ENCODE measurements around the gene TBK1.

Gene TBK1

GRCh38 chr12:64452559-64453329, 824 bp downstream of the TBK1 start:
- no peak for DNase-seq (ENCODE audit: low spot score)

GRCh38 chr12:64455506-64455905, 3.6 kb downstream of the TBK1 start:
- DNase-seq (ENCODE audit: low spot score): no peak

- DNase-seq (ENCODE audit: low spot score): no peak
Measured at GRCh38 chr12:64456119-64456518, 4.2 kb downstream of the TBK1 start.

GRCh38 chr12:64457032-64457431, 5.1 kb downstream of the TBK1 start:
- peak; percentile 66 for DNase-seq (ENCODE audit: low spot score)

GRCh38 chr12:64457466-64457865, 5.5 kb downstream of the TBK1 start:
- no peak for DNase-seq (ENCODE audit: low spot score)

GRCh38 chr12:64457923-64458322, 6.0 kb downstream of the TBK1 start:
- no peak for DNase-seq (ENCODE audit: low spot score)

GRCh38 chr12:64459394-64459891, 7.5 kb downstream of the TBK1 start:
- no peak for DNase-seq (ENCODE audit: low spot score)

- DNase-seq (ENCODE audit: low spot score): no peak
Measured at GRCh38 chr12:64461634-64462414, 9.9 kb downstream of the TBK1 start.

- no peak for DNase-seq (ENCODE audit: low spot score)
Measured at GRCh38 chr12:64466178-64466577, 14.3 kb downstream of the TBK1 start.

GRCh38 chr12:64468966-64469365, 17.0 kb downstream of the TBK1 start:
- no peak for DNase-seq (ENCODE audit: low spot score)

- DNase-seq (ENCODE audit: low spot score): no peak
Measured at GRCh38 chr12:64469455-64470142, 17.7 kb downstream of the TBK1 start.

GRCh38 chr12:64470495-64470894, 18.6 kb downstream of the TBK1 start:
- no peak for DNase-seq (ENCODE audit: low spot score)

- DNase-seq (ENCODE audit: low spot score): no peak
Measured at GRCh38 chr12:64473176-64473575, 21.3 kb downstream of the TBK1 start.

- no peak for DNase-seq (ENCODE audit: low spot score)
Measured at GRCh38 chr12:64475518-64475917, 23.6 kb downstream of the TBK1 start.

GRCh38 chr12:64476844-64477243, 24.9 kb downstream of the TBK1 start:
- no peak for DNase-seq (ENCODE audit: low spot score)

- no peak for DNase-seq (ENCODE audit: low spot score)
Measured at GRCh38 chr12:64478661-64479060, 26.7 kb downstream of the TBK1 start.

GRCh38 chr12:64480148-64480547, 28.2 kb downstream of the TBK1 start:
- DNase-seq (ENCODE audit: low spot score): no peak

GRCh38 chr12:64486657-64487056, 34.7 kb downstream of the TBK1 start:
- DNase-seq (ENCODE audit: low spot score): no peak

- DNase-seq (ENCODE audit: low spot score): no peak
Measured at GRCh38 chr12:64491718-64492117, 39.8 kb downstream of the TBK1 start.

- no peak for DNase-seq (ENCODE audit: low spot score)
Measured at GRCh38 chr12:64493513-64493912, 41.6 kb downstream of the TBK1 start.

GRCh38 chr12:64494998-64495729, 43.2 kb downstream of the TBK1 start:
- no peak for DNase-seq (ENCODE audit: low spot score)

- DNase-seq (ENCODE audit: low spot score): no peak
Measured at GRCh38 chr12:64496839-64497400, 45.0 kb downstream of the TBK1 start.
